A204.1 (cell line): ENCODE results near the gene MGST1.

Experiments used
- FAIRE-seq: peaks from 2 replicates; lab custom pipeline; 2012; peaks lifted over from hg19 to GRCh38; lab: Jason Lieb, UNC

MGST1 gene

GRCh38 chr12:16347391-16348298 is at the start of gene MGST1:
TSS of gene MGST1 (plus strand) at chr12:16347645. CDS start at chr12:16354253, 6,608 bp downstream.
- no peak for FAIRE-seq

GRCh38 chr12:16299403-16299802 is 48.0 kb upstream of the MGST1 start:
- no peak for FAIRE-seq

GRCh38 chr12:16300122-16300521 is 47.3 kb upstream of the MGST1 start:
- no peak for FAIRE-seq

GRCh38 chr12:16300736-16301135 is 46.7 kb upstream of the MGST1 start:
- no peak for FAIRE-seq

GRCh38 chr12:16303939-16304338 is 43.5 kb upstream of the MGST1 start:
- no peak for FAIRE-seq

GRCh38 chr12:16307856-16308475 is 39.5 kb upstream of the MGST1 start:
- FAIRE-seq: no peak

GRCh38 chr12:16310934-16311333 is 36.5 kb upstream of the MGST1 start:
- FAIRE-seq: no peak

- FAIRE-seq: no peak
These were observed 24.4 kb upstream of the MGST1 start for GRCh38 chr12:16323010-16323409.

GRCh38 chr12:16323638-16324037 is 23.8 kb upstream of the MGST1 start:
- no peak for FAIRE-seq

GRCh38 chr12:16324272-16324671 is 23.2 kb upstream of the MGST1 start:
- no peak for FAIRE-seq

- FAIRE-seq: no peak
These were observed 22.7 kb upstream of the MGST1 start for GRCh38 chr12:16324772-16325171.

- FAIRE-seq: no peak
These were observed 22.0 kb upstream of the MGST1 start for GRCh38 chr12:16325426-16325825.

- no peak for FAIRE-seq
These were observed 19.5 kb upstream of the MGST1 start for GRCh38 chr12:16327963-16328362.

- FAIRE-seq: no peak
These were observed 17.9 kb upstream of the MGST1 start for GRCh38 chr12:16329594-16329993.

- no peak for FAIRE-seq
These were observed 16.9 kb upstream of the MGST1 start for GRCh38 chr12:16330560-16330959.

GRCh38 chr12:16331998-16332397 is 15.4 kb upstream of the MGST1 start:
- no peak for FAIRE-seq

GRCh38 chr12:16335838-16336237 is 11.6 kb upstream of the MGST1 start:
- no peak for FAIRE-seq

GRCh38 chr12:16344269-16344668 is 3.2 kb upstream of the MGST1 start:
- FAIRE-seq: no peak

GRCh38 chr12:16345105-16345504 is 2.3 kb upstream of the MGST1 start:
- FAIRE-seq: no peak

- FAIRE-seq: no peak
These were observed 487 bp upstream of the MGST1 start for GRCh38 chr12:16346958-16347357.

GRCh38 chr12:16348435-16349130 is 1.1 kb downstream of the MGST1 start:
- no peak for FAIRE-seq

- no peak for FAIRE-seq
These were observed 1.7 kb downstream of the MGST1 start for GRCh38 chr12:16349131-16349460.

GRCh38 chr12:16350682-16351081 is 3.2 kb downstream of the MGST1 start:
- FAIRE-seq: no peak
